ENCODE measurements around the gene TREM2. TPM values are rescaled to one million over a fixed set of nuclear protein-coding genes. Genes with fewer than 3 reads are reported as not detected.
"Not testable (repeated sequence)": the region's sequence is repeated elsewhere in the genome, so short reads cannot be mapped to it uniquely, and the experiment has no call there.

Gene TREM2
- polyA plus RNA-seq, 3 donors: 0.47 to 0.90 (median 0.83) TPM

- no peak for DNase-seq
Observed at GRCh38 chr6:41156001-41156400, 6.9 kb downstream of the TREM2 start.

GRCh38 chr6:41155132-41155805 lies 7.6 kb downstream of the TREM2 start:
- no peak for DNase-seq

DNA sequence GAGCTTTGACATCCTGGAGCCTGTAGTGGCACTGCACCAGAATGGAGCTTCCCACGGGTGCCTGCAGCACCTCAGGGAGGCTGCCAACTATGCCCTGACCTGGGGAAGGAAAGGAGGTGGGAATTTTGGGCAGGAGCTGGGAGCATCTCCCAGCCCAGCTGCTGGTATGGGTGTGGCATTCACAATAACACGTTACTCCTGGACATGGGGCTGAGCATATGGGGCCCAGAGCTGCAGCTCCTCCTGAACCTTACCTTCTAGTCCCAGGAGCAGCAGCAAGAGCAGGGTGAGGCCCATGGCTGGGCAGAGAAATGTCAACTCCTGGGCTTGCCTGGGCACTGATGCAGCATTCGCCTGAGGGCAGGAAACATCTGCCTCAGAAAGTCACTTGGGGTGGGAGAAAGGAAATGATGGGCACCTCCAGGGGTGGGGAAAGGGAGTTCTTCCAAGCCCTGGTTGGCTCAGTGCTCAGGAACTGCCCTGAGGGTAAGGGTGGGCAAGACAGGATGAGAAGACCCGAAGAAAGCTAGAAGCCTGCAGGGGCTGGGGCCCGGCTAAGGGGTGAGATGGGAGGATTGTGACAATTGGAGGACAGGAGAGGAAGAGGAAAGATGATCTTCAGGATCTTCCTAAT lies 8.8 kb downstream of the TREM2 start, which contains the start of gene TREML1:
TSS of gene TREML1 (minus strand) at position 356 of the 634 bp plus-strand sequence. CDS start at position 297, 59 bp downstream.
- no peak for DNase-seq

GRCh38 chr6:41153451-41153850 lies 9.5 kb downstream of the TREM2 start:
- no peak for DNase-seq

GRCh38 chr6:41150671-41151070 lies 12.2 kb downstream of the TREM2 start:
- DNase-seq: no peak

GRCh38 chr6:41147917-41148316 lies 15.0 kb downstream of the TREM2 start:
- DNase-seq: no peak

DNA sequence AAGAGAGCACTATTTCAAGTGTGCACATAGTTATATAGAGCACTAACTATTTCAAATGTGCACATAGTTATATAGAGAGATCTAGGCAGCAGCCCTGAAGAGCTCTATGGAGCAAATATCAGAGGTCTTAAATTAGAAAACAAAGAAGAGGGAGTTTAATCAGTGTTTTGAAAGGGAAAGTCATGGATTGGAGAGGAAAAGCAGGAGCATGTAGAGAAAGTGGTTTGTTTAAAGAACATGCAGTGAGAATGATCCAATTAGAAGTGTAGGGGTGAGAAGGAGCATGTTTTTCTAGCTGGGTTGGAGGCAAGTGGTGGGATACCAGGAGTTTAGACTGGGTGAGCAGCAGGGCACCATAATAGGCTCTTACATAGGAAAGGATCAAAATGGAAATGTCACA lies 26.0 kb downstream of the TREM2 start:
- no peak for DNase-seq

DNA sequence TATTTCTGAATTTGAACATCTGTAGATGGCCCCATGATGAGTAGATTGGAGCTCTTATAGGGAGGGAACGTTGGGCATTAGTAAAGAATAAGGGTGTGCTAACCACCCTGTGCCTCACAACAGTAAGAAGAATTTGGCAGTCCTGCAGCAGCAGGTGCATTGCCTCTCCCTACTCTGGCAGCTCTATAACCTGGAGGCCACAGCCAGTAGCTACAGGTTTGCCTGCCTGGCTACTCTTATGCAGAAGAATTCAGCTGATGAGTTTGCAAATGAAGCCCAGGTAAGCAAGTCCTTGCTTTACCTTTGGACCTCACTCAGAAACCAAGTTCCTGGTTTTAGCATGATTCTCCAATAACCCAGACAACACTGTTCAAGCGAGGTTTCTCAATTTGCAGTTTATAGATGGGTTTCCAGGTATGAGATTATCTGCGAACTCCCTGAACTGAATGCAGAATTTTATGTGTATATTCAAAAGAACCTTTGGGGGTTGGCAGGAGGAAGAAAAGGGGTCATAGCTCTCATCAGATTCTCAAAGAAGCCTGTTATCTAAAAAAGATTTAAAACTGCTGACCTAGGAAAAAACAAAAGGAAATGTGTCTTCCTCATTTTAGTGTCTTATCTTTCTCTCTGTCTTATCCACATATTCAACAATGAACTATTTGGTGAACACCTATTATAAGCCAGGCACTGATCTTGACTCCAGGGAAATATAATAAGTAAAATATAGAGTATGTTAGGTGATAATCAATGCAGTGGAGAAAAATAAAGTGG lies 27.7 kb downstream of the TREM2 start:
- no peak for DNase-seq

DNA sequence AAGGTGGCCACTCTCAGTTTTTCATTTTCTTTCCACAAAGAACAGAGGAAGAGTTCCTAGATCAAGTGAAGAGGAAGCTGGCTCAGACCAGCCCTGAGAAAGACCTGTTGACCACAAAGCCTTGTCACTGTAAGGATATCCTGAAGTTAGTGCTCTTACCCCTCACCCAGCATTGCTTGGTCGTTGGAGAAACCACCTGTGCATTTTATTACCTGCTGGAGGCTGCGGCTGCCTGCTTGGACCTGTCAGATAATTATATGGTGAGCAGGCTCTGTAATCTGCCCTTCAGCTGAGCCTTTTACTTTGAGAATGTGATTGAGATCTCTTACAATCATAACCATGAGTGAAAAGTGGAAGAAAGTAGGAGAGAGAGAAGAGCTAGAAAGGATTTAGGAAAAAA lies 30.7 kb downstream of the TREM2 start:
- no peak for DNase-seq

GRCh38 chr6:41125282-41125681 lies 37.6 kb downstream of the TREM2 start:
- no peak for DNase-seq

DNA sequence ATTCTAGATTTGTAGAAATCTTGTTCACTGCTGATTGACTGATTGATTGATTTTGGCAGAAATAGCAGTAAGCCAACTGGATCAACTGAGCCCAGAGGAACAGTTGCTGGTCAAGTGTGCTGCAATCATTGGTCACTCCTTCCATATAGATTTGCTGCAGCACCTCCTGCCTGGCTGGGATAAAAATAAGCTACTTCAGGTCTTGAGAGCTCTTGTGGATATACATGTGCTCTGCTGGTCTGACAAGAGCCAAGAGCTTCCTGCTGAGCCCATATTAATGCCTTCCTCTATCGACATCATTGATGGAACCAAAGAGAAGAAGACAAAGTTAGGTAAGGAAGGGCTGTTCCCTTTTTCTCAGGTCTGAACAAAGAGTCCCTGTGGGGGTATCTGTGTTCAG lies 40.0 kb downstream of the TREM2 start:
- DNase-seq: no peak

DNA sequence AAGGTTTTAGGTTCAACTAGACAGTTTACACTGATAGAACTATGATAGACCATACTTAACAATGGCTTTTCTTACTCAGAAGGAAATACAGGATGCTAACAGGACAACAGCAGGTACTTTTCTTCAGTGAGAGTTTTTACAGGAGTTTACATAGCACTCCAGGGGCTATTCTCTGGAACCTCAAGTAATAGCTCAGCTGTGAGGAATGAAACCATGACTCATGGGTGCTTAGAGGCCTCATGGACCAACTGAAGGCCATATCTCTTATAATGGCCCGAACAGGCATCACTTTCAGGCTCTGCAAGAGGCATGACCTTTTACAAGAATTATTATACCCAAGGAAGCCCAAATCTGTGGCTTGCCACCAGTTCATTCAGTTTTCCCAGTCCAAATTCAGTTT lies 40.5 kb downstream of the TREM2 start:
- no peak for DNase-seq

DNA sequence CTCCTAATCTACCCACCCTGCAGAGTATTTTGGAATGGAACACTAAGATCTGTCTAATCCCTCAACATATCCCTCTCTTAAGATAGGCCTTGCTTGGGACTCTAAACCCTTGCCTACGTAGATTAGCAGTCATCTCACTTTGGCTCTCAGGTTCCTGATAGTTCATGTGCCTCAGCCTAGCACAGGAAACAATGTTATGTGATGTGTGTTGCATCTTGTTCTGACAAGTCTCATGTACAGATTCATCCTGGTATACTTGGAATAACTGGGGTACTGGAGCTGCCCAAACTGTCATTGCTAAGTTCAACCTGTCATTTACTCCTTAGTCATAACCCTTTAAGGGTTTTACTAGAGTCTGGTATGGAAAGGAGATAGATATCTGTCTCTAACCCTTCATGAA lies 42.9 kb downstream of the TREM2 start:
- DNase-seq: no peak

- DNase-seq: no peak
Observed at GRCh38 chr6:41119508-41119907, 43.4 kb downstream of the TREM2 start.

DNA sequence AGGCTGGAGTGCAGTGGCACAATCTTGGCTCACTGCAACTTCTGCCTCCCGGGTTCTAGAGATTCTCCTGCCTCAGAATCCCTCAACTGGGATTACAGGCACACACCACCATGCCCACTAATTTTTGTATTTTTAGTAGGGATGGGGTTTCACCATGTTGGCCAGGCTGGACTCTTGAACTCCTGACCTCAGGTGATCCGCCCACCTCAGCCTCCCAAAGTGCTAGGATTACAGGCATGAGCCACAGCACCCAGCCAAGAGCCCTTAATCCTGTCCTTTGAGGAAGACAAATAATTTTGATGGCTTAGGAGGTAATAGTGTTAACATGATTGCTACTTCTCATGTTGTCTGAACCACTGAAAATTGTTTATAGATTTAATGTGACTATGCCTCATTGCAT lies 47.9 kb downstream of the TREM2 start:
- not testable (repeated sequence) for DNase-seq

GRCh38 chr6:41111017-41111416 lies 51.9 kb downstream of the TREM2 start:
- no peak for DNase-seq

Other genes with a start within 250 kb of the TREM2 start
- 10 to 100 TPM in 1 of 3 donors, 1 to 10 TPM in 2; 5.1 to 10.7 (median 9.4) TPM for gene UNC5CL, start 123.9 kb downstream of the TREM2 start, polyA plus RNA-seq (ENCODE audit: insufficient read length in 3 of 3)
- gene TSPO2, start 120.6 kb downstream of the TREM2 start, polyA plus RNA-seq (ENCODE audit: insufficient read length in 3 of 3): 1 to 10 TPM in 1 of 3 donors, under 1 TPM in 2; 0.33 to 1.2 (median 0.60) TPM
- under 1 TPM; 0.34 to 0.99 (median 0.71) TPM for gene APOBEC2, start 109.9 kb downstream of the TREM2 start, polyA plus RNA-seq (ENCODE audit: insufficient read length in 3 of 3)
- gene OARD1, start 90.8 kb downstream of the TREM2 start, polyA plus RNA-seq (ENCODE audit: insufficient read length in 3 of 3): 10 to 100 TPM; 55.4 to 67.2 (median 62.2) TPM
- 10 to 100 TPM; 45.9 to 52.3 (median 48.1) TPM for gene NFYA, start 90.1 kb downstream of the TREM2 start, polyA plus RNA-seq (ENCODE audit: insufficient read length in 3 of 3)
- gene TREML1, start 8.8 kb downstream of the TREM2 start, polyA plus RNA-seq (ENCODE audit: insufficient read length in 3 of 3): under 1 TPM; 0.53 to 0.88 (median 0.85) TPM
- under 1 TPM; 0.09 to 0.16 (median 0.11) TPM for gene TREML2, start 38.0 kb upstream of the TREM2 start, polyA plus RNA-seq (ENCODE audit: insufficient read length in 3 of 3)
- gene TREML4, start 65.2 kb upstream of the TREM2 start, polyA plus RNA-seq (ENCODE audit: insufficient read length in 3 of 3): under 1 TPM in 1 of 3 donors, not detected in 2; 0.03 TPM
- under 1 TPM in 1 of 3 donors, not detected in 2; 0.09 TPM for gene TREM1, start 123.6 kb upstream of the TREM2 start, polyA plus RNA-seq (ENCODE audit: insufficient read length in 3 of 3)
- gene NCR2, start 172.5 kb upstream of the TREM2 start, polyA plus RNA-seq (ENCODE audit: insufficient read length in 3 of 3): not detected